HEK293 (cell line): ENCODE results near the gene DTNA.

ENCODE experiments used
- CTCF ChIA-PET: fragments of 350-600 bp; formaldehyde crosslinking; extraction: SDS; loops from one replicate; lab custom pipeline; 2021; ENCODE audit warnings: antibody characterized with exemption; lab: Yijun Ruan, JAX
- POLR2A ChIA-PET: fragments of 300-600 bp; formaldehyde crosslinking; extraction: SDS; loops from one replicate; lab custom pipeline; 2020; ENCODE audit warnings: antibody characterized with exemption, inconsistent platforms; lab: Yijun Ruan, JAX
- H3K27ac ChIP-seq: fragments of 200-500 bp; sonication (Bioruptor generic); 2 replicates; pipeline ENCODE4 v1.5.1; 2014; ENCODE audit warnings: low read depth, low read length, control low read depth, inconsistent platforms; ENCODE audit errors: extremely low read depth
- H3K36me3 ChIP-seq, 2 experiments: fragments of 200-500 bp in 1 of 2; sonication (Bioruptor generic) in 1 of 2; 1 replicate in 1 of 2; 2 replicates in 1 of 2; pipeline ENCODE4 v1.5.1; 2014 to 2017; ENCODE audit warnings: inconsistent platforms in 2 of 2, low read length in 2 of 2; ENCODE audit not compliant: control insufficient read depth in 2 of 2, insufficient read depth in 1 of 2
- H3K4me1 ChIP-seq: fragments of 200-500 bp; sonication (Bioruptor generic); 2 replicates; pipeline ENCODE4 v1.5.1; 2014; ENCODE audit warnings: mild to moderate bottlenecking, low read length, inconsistent platforms; ENCODE audit not compliant: control insufficient read depth, insufficient read depth
- H3K4me3 ChIP-seq: 2 replicates; pipeline ENCODE4 v1.5.1; 2011; ENCODE audit warnings: low read depth, mild to moderate bottlenecking, control low read depth, low read length, moderate library complexity
- H3K9me3 ChIP-seq: fragments of 200-500 bp; sonication (Bioruptor generic); 2 replicates; pipeline ENCODE4 v1.5.1; 2014; ENCODE audit warnings: low read depth, low read length, inconsistent platforms; ENCODE audit not compliant: control insufficient read depth, insufficient read depth
- EGR2 ChIP-seq: fragments of 450-650 bp; formaldehyde crosslinking; IDR thresholded peaks from 2 replicates; pipeline ENCODE4 v1.5.1; 2016; ENCODE audit warnings: low read depth, missing biosample characterization, missing genetic modification characterization
- FEZF1 ChIP-seq: fragments of 450-650 bp; formaldehyde crosslinking; IDR thresholded peaks from 2 replicates; pipeline ENCODE4 v1.5.1; 2016; ENCODE audit warnings: missing biosample characterization, missing genetic modification characterization
- PRDM10 ChIP-seq: fragments of 450-650 bp; formaldehyde crosslinking; IDR thresholded peaks from 2 replicates; pipeline ENCODE4 v1.5.1; 2016; ENCODE audit warnings: missing biosample characterization, missing genetic modification characterization
- REST ChIP-seq: fragments of 450-650 bp; formaldehyde crosslinking; IDR thresholded peaks from 2 replicates; pipeline ENCODE4 v1.5.1; 2016; ENCODE audit warnings: missing biosample characterization, missing genetic modification characterization
- TCF7L2 ChIP-seq: IDR thresholded peaks from 2 replicates; pipeline ENCODE4 v1.6.1; 2011; ENCODE audit warnings: low read depth, mild to moderate bottlenecking, inconsistent platforms, low read length, moderate library complexity, borderline replicate concordance
- TRIM28 ChIP-seq: IDR thresholded peaks from 2 replicates; pipeline ENCODE4 v1.6.1; 2011; ENCODE audit warnings: low read length, control low read depth, borderline replicate concordance
- ZBTB17 ChIP-seq: fragments of 450-650 bp; formaldehyde crosslinking; IDR thresholded peaks from 2 replicates; pipeline ENCODE4 v1.5.1; 2016; ENCODE audit warnings: missing biosample characterization, missing genetic modification characterization
- ZBTB7A ChIP-seq: fragments of 450-650 bp; formaldehyde crosslinking; IDR thresholded peaks from 2 replicates; pipeline ENCODE4 v1.5.1; 2016; ENCODE audit warnings: low read depth, missing biosample characterization, missing genetic modification characterization
- ZFHX2 ChIP-seq: fragments of 450-650 bp; formaldehyde crosslinking; conservative IDR thresholded peaks from 2 replicates; pipeline ENCODE4 v1.5.1; 2016; ENCODE audit warnings: missing biosample characterization, missing genetic modification characterization
- ZFP37 ChIP-seq: fragments of 450-650 bp; formaldehyde crosslinking; IDR thresholded peaks from 2 replicates; pipeline ENCODE4 v1.5.1; 2016; ENCODE audit warnings: missing biosample characterization, missing genetic modification characterization
- ZNF239 ChIP-seq: fragments of 450-650 bp; formaldehyde crosslinking; IDR thresholded peaks from 2 replicates; pipeline ENCODE4 v1.5.1; 2016; ENCODE audit warnings: missing biosample characterization, missing genetic modification characterization
- ZNF335 ChIP-seq: fragments of 450-650 bp; formaldehyde crosslinking; conservative IDR thresholded peaks from 2 replicates; pipeline ENCODE4 v1.5.1; 2016; ENCODE audit warnings: missing biosample characterization, missing genetic modification characterization
- ZNF354C ChIP-seq: fragments of 450-650 bp; formaldehyde crosslinking; IDR thresholded peaks from 2 replicates; pipeline ENCODE4 v1.5.1; 2016; ENCODE audit warnings: missing biosample characterization, missing genetic modification characterization, low read depth, borderline replicate concordance
- ZNF513 ChIP-seq: fragments of 450-650 bp; IDR thresholded peaks from 2 replicates; pipeline ENCODE4 v1.5.1; 2018; ENCODE audit warnings: missing biosample characterization, missing genetic modification characterization
- ZNF549 ChIP-seq: fragments of 450-650 bp; IDR thresholded peaks from 2 replicates; pipeline ENCODE4 v1.5.1; 2018; ENCODE audit warnings: missing biosample characterization, missing genetic modification characterization, mild to moderate bottlenecking, inconsistent platforms, moderate library complexity
- ZNF660 ChIP-seq: fragments of 450-650 bp; IDR thresholded peaks from 2 replicates; pipeline ENCODE4 v1.5.1; 2018; ENCODE audit warnings: missing biosample characterization, mild to moderate bottlenecking, missing genetic modification characterization
- TF ChIP-seq, protein P1 (sequence below): fragments of 450-650 bp; formaldehyde crosslinking; IDR thresholded peaks from 2 replicates; pipeline ENCODE4 v1.5.1; 2016; ENCODE audit warnings: missing biosample characterization, missing genetic modification characterization
- TF ChIP-seq, protein P2 (sequence below): fragments of 450-650 bp; formaldehyde crosslinking; IDR thresholded peaks from 2 replicates; pipeline ENCODE4 v1.5.1; 2017; ENCODE audit warnings: missing biosample characterization, missing genetic modification characterization
- TF ChIP-seq, protein P3 (sequence below): fragments of 450-650 bp; formaldehyde crosslinking; IDR thresholded peaks from 2 replicates; pipeline ENCODE4 v1.5.1; 2017; ENCODE audit warnings: missing biosample characterization, missing genetic modification characterization

The DTNA gene

DNA sequence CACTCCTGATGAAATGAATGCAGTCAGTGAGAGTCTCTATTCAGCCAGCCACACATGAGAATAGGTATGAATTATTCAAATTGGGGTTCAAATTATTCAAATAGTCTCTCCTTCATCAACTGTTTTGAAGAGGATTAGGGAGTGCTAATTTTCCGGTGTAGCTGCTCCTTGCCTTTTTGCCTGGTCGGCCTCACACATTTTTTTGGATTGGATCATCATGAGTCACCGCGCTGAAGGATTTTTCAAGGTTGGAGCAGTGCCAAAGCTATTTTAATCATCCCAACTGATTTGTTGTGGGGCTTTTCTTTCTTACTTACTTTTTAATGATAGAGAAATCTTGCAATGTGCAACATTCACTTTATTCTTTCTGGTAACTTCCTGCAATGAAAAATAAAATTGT is 2.4 kb upstream of the DTNA start (continued):
- no peak for TF ChIP-seq ZBTB7A (tag by site-specific recombination)
- TF ChIP-seq, all 188 proteins: peak for 15

DNA sequence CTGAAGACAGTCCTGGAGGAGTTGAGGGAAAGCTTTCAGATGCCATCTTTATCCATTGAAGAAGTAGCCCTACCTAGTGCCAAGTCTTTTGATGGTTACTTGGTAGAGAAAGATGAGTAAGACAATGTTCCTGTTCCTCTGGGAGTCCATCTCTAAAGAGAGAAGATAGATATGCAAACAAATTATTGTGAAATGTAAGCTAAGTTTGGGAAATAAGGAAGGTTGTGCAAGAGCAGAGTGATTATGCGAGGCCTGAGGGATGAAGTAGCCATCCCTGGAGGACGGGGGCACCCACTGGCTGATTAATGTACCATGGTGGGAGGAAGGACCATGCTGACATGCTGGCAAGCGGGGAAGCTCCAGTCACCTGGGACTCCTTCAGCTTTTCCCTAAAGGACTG is 994 bp upstream of the DTNA start:
- H3K36me3 ChIP-seq, result no peaks in the 10 kb centered on the region
- no peaks in the 10 kb centered on the region for H3K9me3 ChIP-seq
- TF ChIP-seq ZNF513, result no peak
- no peak for TF ChIP-seq ZBTB17
- TF ChIP-seq ZNF354C (tag by site-specific recombination), result no peak
- TF ChIP-seq ZFHX2, result peak; percentile 45; the same call in 1 of the 2 replicates
- no peak for TF ChIP-seq ZFP37 (tag by site-specific recombination)
- TF ChIP-seq EGR2 (tag by site-specific recombination), result peak; percentile 33; the same call in 1 of the 2 replicates
- TF ChIP-seq, protein P1, sequence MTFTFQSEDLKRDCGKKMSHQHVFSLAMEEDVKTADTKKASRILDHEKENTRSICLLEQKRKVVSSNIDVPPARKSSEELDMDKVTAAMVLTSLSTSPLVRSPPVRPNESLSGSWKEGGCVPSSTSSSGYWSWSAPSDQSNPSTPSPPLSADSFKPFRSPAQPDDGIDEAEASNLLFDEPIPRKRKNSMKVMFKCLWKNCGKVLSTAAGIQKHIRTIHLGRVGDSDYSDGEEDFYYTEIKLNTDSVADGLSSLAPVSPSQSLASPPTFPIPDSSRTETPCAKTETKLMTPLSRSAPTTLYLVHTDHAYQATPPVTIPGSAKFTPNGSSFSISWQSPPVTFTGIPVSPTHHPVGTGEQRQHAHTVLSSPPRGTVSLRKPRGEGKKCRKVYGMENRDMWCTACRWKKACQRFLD (tag by site-specific recombination), result no peak
- H3K4me1 ChIP-seq, result peaks cover 22% of the 10 kb centered on the region
- no peak overlapping the region for H3K4me3 ChIP-seq
- ChIA-PET CTCF (interaction anchor here (0.6 to 3.5 kb wide), 4 partner anchors 13 to 76 kb away, joined by 3 to 25 read pairs (median 10); no protein-coding TSS in a partner anchor), POLR2A (interaction anchor here (1.0 kb wide), 1 partner anchor 49 kb away, joined by 4 read pairs; no protein-coding TSS in a partner anchor)
- H3K27ac ChIP-seq, result no peak overlapping the region

DNA sequence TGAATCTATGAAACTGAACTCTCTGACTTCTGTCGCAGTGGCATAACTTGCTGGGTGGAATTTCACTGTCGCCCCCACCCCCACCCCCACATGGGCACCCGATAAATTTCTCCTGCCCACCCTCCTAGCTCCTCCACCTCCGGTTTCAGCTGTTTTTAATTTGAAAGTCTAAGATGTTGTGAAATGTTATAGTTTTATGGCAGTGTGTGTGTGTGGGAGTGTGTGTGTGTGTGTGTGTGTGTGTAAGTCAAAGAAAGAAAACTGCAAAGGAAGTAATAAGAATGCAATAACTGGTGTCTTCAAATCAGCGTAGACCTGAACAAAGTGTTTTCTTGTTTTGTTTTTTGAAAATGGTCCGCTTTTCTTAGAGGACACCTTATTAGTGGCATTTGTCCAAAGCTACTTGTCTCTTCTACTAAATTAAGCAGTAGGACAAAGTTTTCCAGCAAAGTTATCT is 388 bp downstream of the DTNA start:
- no peak overlapping the region for H3K27ac ChIP-seq
- H3K4me3 ChIP-seq, result no peak overlapping the region; the same call in 1 of the 2 replicates
- H3K9me3 ChIP-seq, result no peaks in the 10 kb centered on the region
- CTCF ChIA-PET, result interaction anchor here (0.7 to 3.5 kb wide), 5 partner anchors 12 to 54 kb away, joined by 3 to 25 read pairs (median 9); no protein-coding TSS in a partner anchor
- peaks cover 22% of the 10 kb centered on the region for H3K4me1 ChIP-seq
- no peaks in the 10 kb centered on the region for H3K36me3 ChIP-seq
- POLR2A ChIA-PET, result interaction anchor here (0.6 kb wide), 1 partner anchor 257 kb away, joined by 4 read pairs; no protein-coding TSS in a partner anchor
- TF ChIP-seq TCF7L2 (0 out of 2 replicates have a peak, but pooled peaks have one; percentile 38), ZNF660 (tag by site-specific recombination) (no peak), ZFHX2 (peak; percentile 99), ZNF549 (tag by site-specific recombination) (no peak), PRDM10 (no peak), TRIM28 (0 out of 2 replicates have a peak, but pooled peaks have one; percentile 34), EGR2 (tag by site-specific recombination) (peak; percentile 97), ZNF239 (no peak), REST (tag by site-specific recombination) (no peak), FEZF1 (tag by site-specific recombination) (0 out of 2 replicates have a peak, but pooled peaks have one; percentile 2), ZNF335 (tag by site-specific recombination) (0 out of 2 replicates have a peak, but pooled peaks have one; percentile 24)
- TF ChIP-seq, protein P2, sequence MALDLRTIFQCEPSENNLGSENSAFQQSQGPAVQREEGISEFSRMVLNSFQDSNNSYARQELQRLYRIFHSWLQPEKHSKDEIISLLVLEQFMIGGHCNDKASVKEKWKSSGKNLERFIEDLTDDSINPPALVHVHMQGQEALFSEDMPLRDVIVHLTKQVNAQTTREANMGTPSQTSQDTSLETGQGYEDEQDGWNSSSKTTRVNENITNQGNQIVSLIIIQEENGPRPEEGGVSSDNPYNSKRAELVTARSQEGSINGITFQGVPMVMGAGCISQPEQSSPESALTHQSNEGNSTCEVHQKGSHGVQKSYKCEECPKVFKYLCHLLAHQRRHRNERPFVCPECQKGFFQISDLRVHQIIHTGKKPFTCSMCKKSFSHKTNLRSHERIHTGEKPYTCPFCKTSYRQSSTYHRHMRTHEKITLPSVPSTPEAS (tag by site-specific recombination), result peak; percentile 82
- TF ChIP-seq, protein P3, sequence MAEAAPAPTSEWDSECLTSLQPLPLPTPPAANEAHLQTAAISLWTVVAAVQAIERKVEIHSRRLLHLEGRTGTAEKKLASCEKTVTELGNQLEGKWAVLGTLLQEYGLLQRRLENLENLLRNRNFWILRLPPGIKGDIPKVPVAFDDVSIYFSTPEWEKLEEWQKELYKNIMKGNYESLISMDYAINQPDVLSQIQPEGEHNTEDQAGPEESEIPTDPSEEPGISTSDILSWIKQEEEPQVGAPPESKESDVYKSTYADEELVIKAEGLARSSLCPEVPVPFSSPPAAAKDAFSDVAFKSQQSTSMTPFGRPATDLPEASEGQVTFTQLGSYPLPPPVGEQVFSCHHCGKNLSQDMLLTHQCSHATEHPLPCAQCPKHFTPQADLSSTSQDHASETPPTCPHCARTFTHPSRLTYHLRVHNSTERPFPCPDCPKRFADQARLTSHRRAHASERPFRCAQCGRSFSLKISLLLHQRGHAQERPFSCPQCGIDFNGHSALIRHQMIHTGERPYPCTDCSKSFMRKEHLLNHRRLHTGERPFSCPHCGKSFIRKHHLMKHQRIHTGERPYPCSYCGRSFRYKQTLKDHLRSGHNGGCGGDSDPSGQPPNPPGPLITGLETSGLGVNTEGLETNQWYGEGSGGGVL (tag by site-specific recombination), result peak; percentile 57
